GM19238 (cell line): Measurements from ENCODE around the gene NCF2.
A peak's percentile ranks its signal among the peaks of the same experiment; 100 is the strongest.

Experiments used
- DNase-seq: peaks from one replicate; pipeline ENCODE4 v3.0.0; 2011; ENCODE audit warnings: low spot score; ENCODE audit not compliant: insufficient read length

The NCF2 gene

DNA sequence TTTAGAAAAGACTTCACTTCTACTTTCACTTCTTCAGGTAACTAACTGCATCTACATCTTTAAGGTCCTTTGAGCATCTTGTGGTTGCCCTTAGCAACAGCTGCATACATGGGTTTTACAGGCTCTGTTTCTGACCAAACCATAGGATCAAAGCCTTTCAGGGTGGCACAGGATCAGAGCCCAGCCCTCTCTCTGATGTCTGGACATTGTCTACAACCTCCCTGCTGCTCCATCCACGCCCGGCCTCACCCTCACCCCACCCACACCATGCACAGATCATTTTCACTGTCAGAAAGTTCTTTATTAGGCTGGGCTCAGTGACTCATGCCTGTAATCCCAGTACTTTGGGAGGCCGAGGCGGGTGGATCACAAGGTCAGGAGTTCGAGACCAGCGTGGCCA is 5.2 kb downstream of the NCF2 start:
- DNase-seq = no peak

DNA sequence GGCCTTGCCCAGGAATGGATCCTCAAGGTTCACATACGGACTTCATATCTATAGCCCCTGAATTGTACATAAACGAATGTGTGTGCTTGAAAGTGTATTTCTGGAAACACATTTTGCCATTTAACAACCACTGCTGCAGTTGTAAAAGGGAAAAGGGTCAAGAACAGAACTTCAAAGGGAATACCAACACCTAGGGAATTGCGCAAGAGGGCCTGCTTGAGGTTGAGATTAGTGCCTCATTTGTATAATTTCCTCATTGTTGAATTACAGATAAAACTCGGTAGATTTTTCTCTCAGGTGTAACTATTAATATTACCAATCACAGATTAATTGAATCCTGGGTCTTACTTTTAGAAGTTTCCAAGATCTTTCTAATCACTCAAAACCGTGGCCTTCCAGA is 6.1 kb downstream of the NCF2 start:
- no peak for DNase-seq

DNA sequence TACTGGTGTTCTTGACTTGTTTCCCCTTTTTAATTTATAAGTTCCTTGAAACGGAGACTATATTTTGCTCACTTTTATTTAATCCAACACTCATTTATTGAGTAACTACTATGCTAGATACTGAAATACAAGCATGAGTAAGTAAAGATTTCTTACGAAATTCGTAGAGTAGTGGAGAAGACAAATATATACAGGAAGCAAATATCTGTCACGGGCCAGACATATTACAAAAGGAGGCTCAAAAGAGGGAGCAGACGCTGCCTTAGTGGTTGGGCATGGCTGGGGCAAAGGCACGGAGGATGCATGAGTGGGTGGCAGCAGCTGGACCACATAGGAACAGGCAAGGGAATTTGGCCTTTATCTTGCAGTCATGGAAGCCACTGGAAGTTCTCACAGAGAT is 6.8 kb downstream of the NCF2 start:
- no peak for DNase-seq

GRCh38 chr1:183582021-183582713 is 8.1 kb downstream of the NCF2 start:
- no peak for DNase-seq

DNA sequence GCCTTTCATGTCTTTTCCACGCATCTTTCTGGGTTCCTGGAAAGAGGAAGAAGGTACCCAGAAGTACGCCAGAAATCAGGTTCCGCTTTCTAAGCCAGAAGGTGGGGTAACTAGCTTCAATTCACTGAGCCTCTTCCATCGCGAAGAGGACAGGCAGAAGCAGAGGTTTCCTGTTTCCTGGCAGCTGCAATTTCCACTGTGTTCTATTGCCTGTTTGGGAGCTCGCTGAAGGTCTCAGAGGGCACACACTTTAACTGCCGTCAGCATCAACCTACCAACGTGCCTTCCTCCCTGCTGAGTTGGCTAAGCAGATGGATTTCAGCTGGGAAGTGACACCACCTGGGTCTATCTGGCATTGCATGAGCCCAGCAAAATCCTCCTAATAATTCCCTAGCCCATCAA is 10.0 kb downstream of the NCF2 start:
- DNase-seq = peak; percentile 21

DNA sequence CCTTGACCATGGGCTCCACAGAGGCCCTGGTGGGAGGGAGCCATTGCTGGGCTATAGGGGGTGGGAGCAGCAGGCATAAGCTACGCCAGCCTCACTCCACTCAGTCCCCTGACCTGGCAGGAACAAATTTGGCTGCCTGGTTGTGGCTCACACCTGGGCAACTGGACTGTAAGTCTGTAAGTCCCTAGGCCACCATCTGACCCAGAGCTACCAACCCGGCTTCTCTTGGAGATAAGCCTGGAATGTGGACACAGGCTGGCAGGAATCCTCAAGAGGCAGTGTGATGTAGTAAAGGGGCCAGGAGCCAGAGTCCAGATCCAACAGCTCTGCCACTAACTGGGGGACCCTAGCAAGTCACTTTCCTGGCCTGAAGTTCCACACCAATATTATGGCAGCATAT is 11.4 kb downstream of the NCF2 start:
- no peak for DNase-seq

DNA sequence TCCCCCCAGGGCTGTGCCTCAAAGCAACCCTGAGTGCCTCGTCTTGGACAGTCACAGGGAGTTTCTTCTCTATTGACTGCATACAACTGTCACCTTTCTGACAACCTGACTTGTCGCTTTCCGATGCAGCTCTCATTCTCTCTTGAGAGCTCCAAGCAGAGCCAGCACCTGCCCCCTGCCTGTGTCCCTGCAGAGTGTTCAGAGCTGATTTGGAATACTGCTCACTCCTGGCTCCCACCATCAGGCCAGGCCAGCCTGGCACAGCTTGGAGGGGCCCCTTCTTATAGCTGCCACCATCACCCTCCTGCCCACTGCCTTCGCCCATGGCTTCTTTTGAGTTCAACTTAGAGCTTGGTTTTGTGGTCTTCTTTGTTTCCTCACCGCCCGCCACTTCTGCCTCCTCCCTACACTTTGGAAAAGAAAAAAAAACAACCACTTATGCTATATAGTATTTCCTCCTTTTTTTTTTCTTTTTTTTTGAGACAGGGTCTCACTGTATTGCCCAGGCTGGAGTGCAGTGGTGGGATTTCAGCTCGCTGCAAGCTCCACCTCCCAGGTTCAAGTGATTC is 12.3 kb downstream of the NCF2 start:
- no peak for DNase-seq

DNA sequence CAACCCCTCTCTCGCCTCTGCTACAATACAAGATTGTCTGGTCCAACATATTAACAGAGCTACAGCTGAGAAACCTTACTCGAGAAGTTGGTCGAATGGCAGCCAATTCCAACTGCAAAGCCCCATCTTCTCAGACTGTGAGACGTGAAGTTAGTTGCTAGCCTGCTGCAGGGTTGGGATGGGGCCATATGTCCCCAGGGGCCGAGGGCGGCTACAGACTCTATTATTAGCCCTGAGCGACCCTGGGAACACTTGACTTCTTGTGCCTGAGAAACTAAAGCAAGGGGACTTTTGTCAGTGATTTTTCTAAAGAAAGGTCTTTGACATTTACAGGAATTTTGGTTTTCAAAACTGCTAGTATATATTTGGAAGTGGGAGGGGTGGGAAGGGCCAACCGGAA is 13.7 kb downstream of the NCF2 start:
- no peak for DNase-seq

DNA sequence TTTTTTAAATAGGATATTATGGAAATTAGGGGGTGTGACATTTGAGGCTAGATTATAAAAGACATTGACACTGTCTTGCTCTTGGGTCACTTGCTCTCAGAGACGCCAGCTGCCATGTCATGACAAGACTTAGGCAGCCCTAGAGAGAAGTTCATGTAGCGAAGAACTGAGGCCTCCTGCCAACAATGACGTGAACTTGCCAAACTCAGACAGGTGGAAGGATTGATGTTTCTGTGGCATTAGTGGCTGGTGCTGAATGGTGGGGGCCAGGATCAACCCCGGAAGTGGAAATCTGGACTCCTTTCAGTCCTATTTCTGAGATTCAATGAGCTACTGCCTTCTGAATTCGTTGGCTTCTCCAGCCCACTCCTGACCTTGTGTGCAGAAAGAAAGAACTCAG is 14.7 kb downstream of the NCF2 start:
- no peak for DNase-seq

DNA sequence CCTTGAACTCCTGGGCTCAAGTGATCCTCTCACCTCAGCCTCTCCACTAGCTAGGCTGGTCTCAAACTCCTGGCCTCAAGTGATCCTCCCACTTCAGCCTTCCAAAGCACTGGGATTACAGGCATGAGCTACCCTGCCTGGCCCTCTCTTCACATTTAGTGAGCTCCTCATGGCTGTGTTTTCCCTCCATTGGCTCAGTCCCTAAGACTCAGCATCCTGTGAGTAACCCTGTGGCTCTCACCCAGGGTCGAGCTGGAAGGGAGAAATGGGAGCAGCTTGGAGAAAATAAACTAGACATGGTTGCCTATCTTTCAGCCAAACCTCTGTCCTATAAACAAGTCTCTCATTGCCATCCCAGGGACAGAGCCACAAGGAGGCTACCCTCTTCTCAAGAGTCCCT is 17.5 kb downstream of the NCF2 start:
- no peak for DNase-seq

DNA sequence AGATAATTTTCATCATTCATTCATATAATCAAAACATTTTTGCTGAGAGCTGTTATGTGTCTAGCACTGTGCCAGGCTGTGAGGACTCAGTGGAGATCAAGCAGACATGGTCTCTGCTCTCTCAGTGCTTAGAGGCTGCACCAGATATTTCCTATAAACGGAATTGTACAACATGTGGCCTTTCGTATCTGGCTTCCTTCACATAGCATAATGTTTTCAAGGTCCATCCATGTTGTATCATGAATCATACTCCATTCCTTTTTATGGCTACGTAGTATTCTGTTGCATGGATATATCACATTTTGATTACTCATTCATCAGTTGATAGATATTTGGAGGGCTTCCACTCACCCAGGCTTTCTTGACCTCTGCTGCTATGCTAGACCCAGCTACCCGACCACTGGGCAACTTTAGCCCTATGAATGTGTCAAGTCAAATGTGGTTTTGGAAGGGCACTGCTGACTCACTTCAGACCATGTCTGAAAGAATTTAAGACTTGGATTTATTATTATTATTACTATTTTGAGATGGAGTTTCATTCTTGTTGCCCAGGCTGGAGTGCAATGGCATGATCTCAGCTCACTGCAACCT is 18.5 kb downstream of the NCF2 start:
- DNase-seq = no peak

GRCh38 chr1:183570451-183570850 is 19.8 kb downstream of the NCF2 start:
- DNase-seq = no peak

DNA sequence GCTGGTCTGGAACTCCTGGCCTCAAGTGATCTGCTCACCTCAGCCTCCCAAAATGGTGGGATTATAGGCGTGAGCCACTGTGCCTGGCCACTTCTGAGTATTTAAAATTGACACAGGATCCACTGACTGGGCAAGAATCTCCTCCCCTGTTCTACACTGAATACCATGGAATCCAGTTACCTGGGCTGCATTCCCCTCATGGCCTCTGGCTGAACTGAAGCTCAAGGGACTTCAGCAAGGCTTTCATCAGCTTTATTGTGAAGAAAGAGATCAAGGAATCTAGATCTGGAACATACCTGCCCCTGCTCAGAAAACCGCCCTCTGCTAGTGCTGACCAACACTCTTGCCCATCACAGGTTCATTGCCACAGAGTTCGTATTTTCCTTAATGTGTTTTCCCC is 20.5 kb downstream of the NCF2 start:
- no peak for DNase-seq

DNA sequence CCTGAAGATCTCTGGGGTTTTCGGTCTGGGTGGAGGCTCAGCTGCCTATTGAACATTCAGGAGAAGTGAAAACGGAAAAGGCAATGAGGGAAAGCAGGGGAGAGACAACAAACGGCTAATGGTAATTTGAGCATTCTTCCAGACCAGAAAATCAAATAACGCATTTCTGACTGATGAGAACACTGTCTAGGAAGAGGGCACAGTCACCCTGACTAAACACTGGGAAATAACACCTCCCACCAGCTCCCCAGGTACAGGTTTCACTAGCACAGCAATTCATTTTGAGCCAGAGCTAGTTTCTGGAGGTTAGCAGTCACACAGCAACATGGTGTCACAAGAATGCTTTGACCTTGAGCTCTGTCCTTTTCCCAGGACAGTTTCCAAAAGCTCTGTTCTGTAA is 21.1 kb downstream of the NCF2 start:
- DNase-seq = no peak

- no peak for DNase-seq
Observed at GRCh38 chr1:183568176-183569021, 21.9 kb downstream of the NCF2 start.

DNA sequence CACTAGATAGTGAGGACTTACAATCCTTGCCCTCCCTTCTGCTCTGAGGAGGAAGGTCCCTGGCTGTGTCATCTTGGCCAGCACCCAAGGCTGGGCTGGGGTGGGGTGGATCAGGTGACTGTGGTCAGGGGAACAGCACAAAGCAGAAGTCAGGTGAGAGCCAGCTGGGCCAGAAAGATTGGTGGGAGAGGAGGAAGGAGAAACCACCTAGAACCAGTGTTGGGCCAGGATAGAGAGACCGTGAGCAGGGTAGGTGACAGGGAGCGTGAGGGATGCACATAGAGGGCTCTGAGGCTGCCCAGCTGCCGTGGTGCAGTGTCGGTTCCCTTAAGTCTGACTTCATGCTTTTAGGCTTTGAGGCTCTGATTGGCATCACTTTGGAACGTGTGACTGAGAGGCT is 22.7 kb downstream of the NCF2 start:
- no peak for DNase-seq

GRCh38 chr1:183566026-183566425 is 24.2 kb downstream of the NCF2 start:
- no peak for DNase-seq

DNA sequence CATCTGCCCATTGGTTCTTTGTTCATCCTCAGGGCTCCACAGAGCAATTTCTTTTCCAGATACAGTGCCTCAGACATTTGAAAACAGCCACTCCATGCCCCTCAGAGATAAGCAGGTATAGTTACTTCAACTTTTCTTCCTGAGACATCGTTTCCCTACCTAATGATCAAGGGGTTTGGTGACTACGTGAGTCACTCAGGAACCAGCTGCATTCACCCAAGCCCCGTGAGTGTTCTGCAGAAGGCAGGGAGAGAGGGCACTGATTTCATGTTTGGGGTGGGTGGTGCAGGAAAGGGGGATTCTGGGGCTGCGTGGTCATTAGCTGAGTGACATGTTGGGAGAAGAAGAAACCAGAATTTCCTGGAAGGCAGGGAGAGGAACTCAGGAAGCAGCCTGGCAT is 25.0 kb downstream of the NCF2 start:
- DNase-seq = no peak

- DNase-seq = no peak
Observed at GRCh38 chr1:183562701-183563100, 27.6 kb downstream of the NCF2 start.

DNA sequence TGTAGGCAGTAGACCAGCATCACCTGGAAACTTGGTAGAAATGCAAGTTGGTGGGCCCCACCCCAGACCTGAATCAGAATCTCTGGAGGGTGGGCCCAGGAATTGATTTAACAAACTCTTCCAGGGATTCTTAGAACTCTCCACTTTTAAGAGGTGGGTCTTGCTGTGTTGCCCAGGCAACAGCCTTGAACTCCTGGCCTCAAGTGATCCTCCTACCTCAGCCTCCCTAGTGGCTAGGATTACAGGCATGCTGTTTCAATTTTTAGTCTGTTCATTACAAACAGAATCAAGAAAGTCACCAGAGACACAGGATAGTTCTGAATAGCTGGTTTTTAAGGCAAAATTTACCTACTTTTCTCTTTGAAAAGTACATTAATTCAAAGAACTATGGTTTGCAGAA is 31.2 kb downstream of the NCF2 start:
- no peak for DNase-seq

GRCh38 chr1:183554577-183554976 is 35.7 kb downstream of the NCF2 start:
- no peak for DNase-seq

GRCh38 chr1:183553764-183554163 is 36.5 kb downstream of the NCF2 start:
- no peak for DNase-seq
